HG03457 (cell line): Measurements from ENCODE around the gene TRAK2.
"Not testable (repeated sequence)": the region's sequence is repeated elsewhere in the genome, so short reads cannot be mapped to it uniquely, and the experiment has no call there.

ENCODE experiments used
- ATAC-seq: cut with Tn5 transposase; IDR thresholded peaks from one replicate; pipeline ENCODE4 v1.9.1; 2021; ENCODE audit warnings: moderate number of reproducible peaks; ENCODE audit not compliant: unreplicated experiment

Gene TRAK2

GRCh38 chr2:201419057-201419635, 32.1 kb downstream of the TRAK2 start:
- ATAC-seq = no peak

- no peak for ATAC-seq
Observed at GRCh38 chr2:201415149-201415548, 36.1 kb downstream of the TRAK2 start.

GRCh38 chr2:201414099-201415023, 36.9 kb downstream of the TRAK2 start:
- no peak for ATAC-seq

- ATAC-seq = no peak
Observed at GRCh38 chr2:201413552-201413951, 37.7 kb downstream of the TRAK2 start.

- no peak for ATAC-seq
Observed at GRCh38 chr2:201413143-201413542, 38.1 kb downstream of the TRAK2 start.

GRCh38 chr2:201411421-201411820, 39.8 kb downstream of the TRAK2 start:
- no peak for ATAC-seq

- ATAC-seq = no peak
Observed at GRCh38 chr2:201408931-201409330, 42.3 kb downstream of the TRAK2 start.

GRCh38 chr2:201407265-201407664, 44.0 kb downstream of the TRAK2 start:
- no peak for ATAC-seq

- ATAC-seq = no peak
Observed at GRCh38 chr2:201406077-201406662, 45.1 kb downstream of the TRAK2 start.

GRCh38 chr2:201404699-201405280, 46.5 kb downstream of the TRAK2 start:
- ATAC-seq = no peak

GRCh38 chr2:201403880-201404279, 47.4 kb downstream of the TRAK2 start:
- no peak for ATAC-seq

GRCh38 chr2:201402651-201403562, 48.4 kb downstream of the TRAK2 start:
- ATAC-seq = no peak

GRCh38 chr2:201401815-201402214, 49.4 kb downstream of the TRAK2 start:
- no peak for ATAC-seq

GRCh38 chr2:201396595-201396994, 54.7 kb downstream of the TRAK2 start:
- ATAC-seq = no peak

GRCh38 chr2:201383136-201383535, 68.1 kb downstream of the TRAK2 start:
- ATAC-seq = no peak

- ATAC-seq = no peak
Observed at GRCh38 chr2:201378496-201379397, 72.5 kb downstream of the TRAK2 start.

- ATAC-seq = no peak
Observed at GRCh38 chr2:201377218-201377617, 74.0 kb downstream of the TRAK2 start.

- no peak for ATAC-seq
Observed at GRCh38 chr2:201369775-201370174, 81.5 kb downstream of the TRAK2 start.

GRCh38 chr2:201369318-201369717, 81.9 kb downstream of the TRAK2 start:
- ATAC-seq = not testable (repeated sequence)

- ATAC-seq = no peak
Observed at GRCh38 chr2:201366146-201366545, 85.1 kb downstream of the TRAK2 start.
